Measurements from ENCODE around the gene FBLN2.

- TF ChIP-seq TAF1 (IDR thresholded peaks at IDR 0.05; ENCODE audit: borderline replicate concordance, low read depth, low read length) (no peak), POLR2A (IDR thresholded peaks at IDR 0.05; ENCODE audit: low read depth, low read length) (no peak)
Measured at GRCh38 chr3:13500133-13500885, 48.6 kb upstream of the FBLN2 start.

All from GM12878 (cell line).